GM04504 (cell line): ENCODE results near the gene C4BPB.

Source experiments
- DNase-seq: peaks from one replicate; pipeline ENCODE4 v3.0.0-alpha.2; 2012; ENCODE audit warnings: low read depth

Gene C4BPB

GRCh38 chr1:207145401-207146058 lies 56.9 kb downstream of the C4BPB start:
- no peak for DNase-seq
